HUES6 (cell line): ENCODE results near the gene CCL1.

Experiments
- H3K27ac ChIP-seq: 2 replicates; pipeline ENCODE4 v1.7.0; 2013; ENCODE audit warnings: low read depth, mild to moderate bottlenecking, low read length, inconsistent platforms
- H3K27me3 ChIP-seq: 2 replicates; pipeline ENCODE4 v1.6.1; 2013; ENCODE audit warnings: low read length; ENCODE audit not compliant: control insufficient read depth, insufficient read depth
- H3K36me3 ChIP-seq: 2 replicates; pipeline ENCODE4 v1.6.1; 2013; ENCODE audit warnings: low read length; ENCODE audit not compliant: control insufficient read depth, insufficient read depth
- H3K4me1 ChIP-seq: 2 replicates; pipeline ENCODE4 v1.6.1; 2013; ENCODE audit warnings: low read length; ENCODE audit not compliant: control insufficient read depth, insufficient read depth
- H3K4me3 ChIP-seq: 2 replicates; pipeline ENCODE4 v1.5.1; 2013; ENCODE audit warnings: low read depth, low read length
- H3K9ac ChIP-seq: one replicate; pipeline ENCODE4 v1.6.1; 2013; ENCODE audit warnings: mild to moderate bottlenecking, low read length
- H3K9me3 ChIP-seq: 2 replicates; pipeline ENCODE4 v1.6.1; 2013; ENCODE audit warnings: low read depth, low read length; ENCODE audit not compliant: control insufficient read depth, insufficient read depth

The CCL1 gene

DNA sequence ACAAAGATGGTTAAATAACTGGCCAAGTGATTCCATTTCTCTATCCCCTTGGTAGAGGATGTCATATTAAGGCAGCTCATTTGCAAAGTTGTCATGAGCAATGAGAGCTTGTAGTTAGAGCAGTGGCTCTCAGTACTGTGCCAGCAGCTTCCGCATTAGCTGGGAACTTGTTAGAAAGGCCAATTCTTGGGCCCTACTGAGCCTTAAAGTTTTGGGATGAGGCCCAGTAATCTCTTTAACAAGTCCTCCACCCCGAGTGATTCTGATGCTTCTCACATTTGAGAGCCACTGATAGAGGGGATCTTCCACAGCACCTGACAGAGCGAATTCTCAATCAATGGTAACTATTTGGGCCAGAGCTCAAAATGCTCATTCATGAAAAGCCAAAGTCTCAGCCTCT, 20.2 kb upstream of the CCL1 start:
- no peak overlapping the region for H3K4me3 ChIP-seq
- H3K9me3 ChIP-seq = no peaks in the 10 kb centered on the region
- no peaks in the 10 kb centered on the region for H3K36me3 ChIP-seq
- H3K9ac ChIP-seq = no peak overlapping the region
- peaks cover 7% of the 10 kb centered on the region; the same call in 1 of the 2 replicates for H3K4me1 ChIP-seq
- H3K27me3 ChIP-seq = no peaks in the 10 kb centered on the region
- no peak overlapping the region for H3K27ac ChIP-seq

DNA sequence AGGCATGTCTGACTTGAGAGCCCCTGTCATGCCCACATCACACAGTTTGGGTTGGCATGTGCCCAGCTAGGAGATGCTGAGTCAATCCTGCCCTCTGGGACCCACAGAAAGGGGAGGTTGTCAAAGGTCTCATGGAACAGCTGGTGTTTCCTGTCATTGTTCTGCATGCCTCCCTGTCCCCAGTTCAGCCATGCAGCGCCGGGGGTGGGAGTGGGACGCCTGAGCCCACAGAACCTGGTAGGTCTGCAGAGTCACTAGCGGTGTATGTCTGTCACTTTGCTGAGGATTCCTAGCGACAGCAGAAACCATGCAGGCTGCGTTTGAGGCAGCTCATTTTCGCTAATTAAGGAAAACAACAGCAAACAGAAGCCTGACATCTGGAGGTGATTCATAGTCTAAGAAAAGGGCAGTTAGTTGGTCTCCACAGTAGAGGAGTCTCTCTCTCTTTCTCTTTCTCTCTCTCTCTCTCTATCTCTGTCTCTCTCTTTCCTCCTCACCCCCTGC, 19.6 kb upstream of the CCL1 start:
- no peak overlapping the region for H3K27ac ChIP-seq

DNA sequence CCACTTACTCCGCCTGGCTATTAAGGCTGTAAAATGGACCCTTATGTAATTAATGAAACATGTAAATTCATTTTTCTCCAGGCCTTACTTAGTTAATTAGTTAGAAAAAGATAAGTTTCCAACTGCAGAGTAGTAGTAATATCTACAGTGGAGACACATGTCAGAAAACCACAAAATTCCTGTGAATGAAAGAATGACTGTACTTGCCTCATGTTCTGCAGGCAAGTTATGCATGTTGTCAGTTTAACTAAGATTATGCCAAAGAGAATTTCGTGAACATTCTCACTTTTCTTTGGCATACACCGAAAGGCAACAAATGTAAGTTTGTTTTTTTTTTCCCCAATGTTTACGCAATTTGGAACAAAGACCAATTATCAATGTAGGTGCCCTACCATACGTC, 16.8 kb upstream of the CCL1 start:
- Histone ChIP-seq H3K4me3 (no peak overlapping the region), H3K9me3 (no peaks in the 10 kb centered on the region), H3K27me3 (no peaks in the 10 kb centered on the region), H3K4me1 (no peaks in the 10 kb centered on the region), H3K9ac (no peak overlapping the region), H3K36me3 (no peaks in the 10 kb centered on the region), H3K27ac (no peak overlapping the region)

More for the DNA sequence above, 19.6 kb upstream of the CCL1 start:
- no peaks in the 10 kb centered on the region for H3K36me3 ChIP-seq
- H3K9ac ChIP-seq = no peak overlapping the region
- no peaks in the 10 kb centered on the region for H3K9me3 ChIP-seq
- no peaks in the 10 kb centered on the region for H3K27me3 ChIP-seq
- H3K4me3 ChIP-seq = no peak overlapping the region
- H3K4me1 ChIP-seq = peaks cover 7% of the 10 kb centered on the region; the same call in 1 of the 2 replicates

DNA sequence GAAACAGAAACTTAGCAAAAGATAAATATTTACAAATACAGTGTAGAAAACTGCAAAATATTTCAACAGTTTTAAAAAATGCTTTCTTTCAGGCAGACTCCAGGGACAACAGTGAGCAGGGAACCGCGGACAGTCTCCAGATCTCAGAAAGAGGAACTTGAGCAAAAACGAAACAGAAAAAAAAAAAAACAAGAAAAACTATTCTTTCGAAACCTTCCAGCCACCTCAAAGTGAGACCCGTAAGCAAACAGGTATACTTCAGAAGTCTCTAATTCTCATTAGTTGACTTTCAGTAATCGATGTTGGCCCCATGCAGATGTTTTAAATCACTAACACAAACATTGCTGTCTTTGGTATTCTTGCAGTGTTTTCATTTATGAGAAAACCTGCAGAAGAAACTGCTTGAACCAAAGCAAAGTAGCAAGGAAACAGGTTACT, 15.7 kb upstream of the CCL1 start:
- Histone ChIP-seq H3K9me3 (no peaks in the 10 kb centered on the region), H3K4me1 (no peaks in the 10 kb centered on the region), H3K27ac (no peak overlapping the region), H3K9ac (no peak overlapping the region), H3K27me3 (no peaks in the 10 kb centered on the region), H3K36me3 (no peaks in the 10 kb centered on the region), H3K4me3 (no peak overlapping the region)

DNA sequence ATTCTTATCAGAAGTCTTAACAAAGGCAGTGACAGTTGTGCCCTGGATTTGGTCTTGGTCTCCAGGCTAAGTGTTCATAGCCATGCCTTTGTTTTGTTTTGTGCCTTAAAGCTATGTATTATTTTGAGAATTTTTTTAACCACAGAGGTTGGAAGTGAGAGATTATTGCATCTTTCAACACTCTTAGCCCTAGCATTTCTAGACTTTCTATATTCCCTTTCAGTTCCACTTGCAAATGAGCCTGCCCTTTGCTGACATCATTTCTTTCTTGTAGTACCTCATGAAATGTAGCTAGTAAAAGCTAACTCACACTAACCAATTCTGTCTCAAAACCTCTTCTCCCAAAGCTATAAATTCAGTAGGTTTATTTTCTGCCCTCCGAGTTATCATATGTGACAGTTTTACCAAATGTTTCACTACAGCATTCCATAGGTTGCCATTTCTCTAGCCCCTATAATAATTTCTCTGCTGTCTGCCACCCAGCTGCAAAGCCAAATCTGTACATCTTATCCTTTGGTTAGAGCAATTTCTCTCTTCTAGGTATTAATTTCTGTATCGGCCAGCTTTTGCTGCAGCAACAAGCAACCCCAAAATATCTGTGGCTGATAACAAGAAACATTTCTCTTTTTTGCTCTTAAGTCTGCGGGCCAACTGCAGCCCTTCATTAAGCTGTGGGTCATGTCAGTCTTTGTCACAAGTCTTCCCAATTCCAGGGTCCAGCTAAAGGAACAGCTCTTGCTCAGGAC, 14.2 kb upstream of the CCL1 start:
- Histone ChIP-seq H3K4me1 (no peaks in the 10 kb centered on the region), H3K27ac (no peak overlapping the region), H3K9ac (no peak overlapping the region), H3K4me3 (no peak overlapping the region), H3K36me3 (no peaks in the 10 kb centered on the region), H3K9me3 (no peaks in the 10 kb centered on the region), H3K27me3 (no peaks in the 10 kb centered on the region)

DNA sequence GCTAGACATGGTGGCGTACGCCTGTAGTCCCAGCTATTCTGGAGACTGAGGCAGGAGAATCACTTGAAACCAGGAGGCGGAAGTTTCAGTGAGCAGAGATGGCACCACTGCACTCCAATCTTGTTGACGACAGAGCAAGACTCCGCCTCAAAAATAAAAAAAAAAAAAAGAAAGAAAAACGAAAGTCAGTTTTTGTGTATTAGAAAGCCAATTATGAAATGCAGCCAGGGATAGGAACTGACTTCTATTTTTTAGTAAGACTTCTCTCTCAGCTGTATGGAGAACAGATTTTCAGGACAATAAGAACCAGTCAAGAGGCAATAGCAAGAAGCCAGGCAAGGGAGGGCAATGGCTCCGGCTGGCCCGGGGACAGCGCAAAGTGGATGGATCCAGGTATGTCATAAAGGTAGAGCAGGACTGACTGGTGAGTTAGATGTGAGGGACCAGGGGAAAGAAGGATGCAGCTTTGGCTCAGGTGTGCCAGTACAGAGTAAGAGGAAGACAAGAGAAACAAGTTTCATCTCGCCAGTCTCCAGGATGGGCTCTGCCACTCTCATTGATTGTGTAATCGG, 12.5 kb upstream of the CCL1 start:
- no peaks in the 10 kb centered on the region for H3K9me3 ChIP-seq
- no peaks in the 10 kb centered on the region for H3K36me3 ChIP-seq
- no peak overlapping the region for H3K4me3 ChIP-seq
- no peak overlapping the region for H3K27ac ChIP-seq
- H3K27me3 ChIP-seq = no peaks in the 10 kb centered on the region
- H3K9ac ChIP-seq = no peak overlapping the region
- no peaks in the 10 kb centered on the region for H3K4me1 ChIP-seq

DNA sequence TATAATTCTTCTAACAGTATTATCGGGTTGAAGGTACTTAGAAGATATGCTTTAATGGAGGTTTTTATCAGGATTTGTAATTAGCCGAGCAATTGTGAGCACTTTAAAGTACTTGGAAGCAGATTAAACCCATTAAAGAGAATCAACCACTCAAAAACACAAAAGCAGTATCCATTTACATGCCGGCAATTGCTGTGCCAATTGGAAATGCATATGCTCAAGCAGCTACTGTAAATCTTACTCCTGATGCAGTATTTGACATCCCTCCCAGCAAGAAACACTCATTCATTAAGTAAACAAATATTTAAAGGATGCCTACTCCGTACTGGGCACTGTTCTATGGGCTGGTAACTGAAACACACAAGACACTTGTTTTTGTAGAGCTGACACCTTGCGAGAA, 11.4 kb upstream of the CCL1 start:
- Histone ChIP-seq H3K27ac (no peak overlapping the region), H3K36me3 (no peaks in the 10 kb centered on the region), H3K4me1 (no peaks in the 10 kb centered on the region), H3K4me3 (no peak overlapping the region), H3K27me3 (no peaks in the 10 kb centered on the region), H3K9ac (no peak overlapping the region), H3K9me3 (no peaks in the 10 kb centered on the region)

DNA sequence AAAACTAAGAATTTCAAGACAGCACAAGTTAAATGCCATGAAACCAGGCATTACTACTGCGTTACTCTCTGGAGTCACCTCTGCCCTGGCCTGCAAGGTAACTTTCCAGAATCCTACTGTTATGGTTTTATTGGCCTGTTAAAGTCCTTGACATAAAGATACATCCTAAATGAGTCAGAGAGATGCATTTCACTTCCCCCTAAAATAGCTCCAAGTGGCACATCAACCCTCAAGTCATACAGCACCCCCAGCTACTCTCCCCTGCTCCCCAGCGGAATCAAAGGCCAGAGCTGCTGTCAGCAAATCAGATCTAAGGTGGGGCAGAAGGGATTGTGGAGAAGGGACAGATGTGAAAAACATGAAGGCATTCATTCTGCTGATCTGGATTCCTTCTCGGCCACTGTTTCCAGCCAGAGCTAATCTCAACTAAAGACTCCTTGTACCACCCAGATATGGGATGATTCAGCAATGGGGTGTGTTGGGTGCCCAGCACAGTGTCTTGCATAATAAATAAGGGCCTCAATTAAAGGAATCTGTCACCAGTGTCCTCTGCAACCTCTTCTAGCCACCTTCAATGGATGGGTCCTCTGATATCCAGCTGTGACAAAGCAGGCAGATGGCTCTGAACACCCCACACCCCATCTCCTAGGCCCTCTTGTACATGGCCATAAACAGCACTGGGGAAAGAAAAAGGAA, 8.5 kb upstream of the CCL1 start:
- H3K4me3 ChIP-seq = no peak overlapping the region
- no peak overlapping the region for H3K27ac ChIP-seq
- no peaks in the 10 kb centered on the region for H3K4me1 ChIP-seq
- no peaks in the 10 kb centered on the region for H3K36me3 ChIP-seq
- no peaks in the 10 kb centered on the region for H3K27me3 ChIP-seq
- no peaks in the 10 kb centered on the region for H3K9me3 ChIP-seq
- no peak overlapping the region for H3K9ac ChIP-seq

DNA sequence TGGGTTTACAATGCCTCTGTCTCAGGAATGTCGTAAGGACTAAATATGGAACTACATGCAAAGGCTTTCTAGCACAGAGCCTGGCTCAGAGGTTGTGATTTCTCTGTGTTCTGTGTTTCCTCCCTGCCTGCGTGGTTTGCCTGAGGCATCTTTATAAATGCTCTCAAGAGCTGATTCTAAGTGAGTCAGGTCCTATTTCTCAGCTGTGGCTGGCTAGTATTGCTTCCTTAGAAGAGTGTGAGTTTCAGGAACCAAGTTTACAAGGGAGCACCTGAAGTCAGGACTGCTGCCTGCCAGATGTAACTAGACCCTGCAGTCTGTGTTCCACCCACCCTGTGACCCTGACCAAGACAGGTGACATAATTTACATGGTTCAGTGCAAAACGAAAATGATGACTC, 8.0 kb upstream of the CCL1 start:
- Histone ChIP-seq H3K27ac (no peak overlapping the region), H3K27me3 (no peaks in the 10 kb centered on the region), H3K4me3 (no peak overlapping the region), H3K9me3 (no peaks in the 10 kb centered on the region), H3K36me3 (no peaks in the 10 kb centered on the region), H3K9ac (no peak overlapping the region), H3K4me1 (no peaks in the 10 kb centered on the region)

DNA sequence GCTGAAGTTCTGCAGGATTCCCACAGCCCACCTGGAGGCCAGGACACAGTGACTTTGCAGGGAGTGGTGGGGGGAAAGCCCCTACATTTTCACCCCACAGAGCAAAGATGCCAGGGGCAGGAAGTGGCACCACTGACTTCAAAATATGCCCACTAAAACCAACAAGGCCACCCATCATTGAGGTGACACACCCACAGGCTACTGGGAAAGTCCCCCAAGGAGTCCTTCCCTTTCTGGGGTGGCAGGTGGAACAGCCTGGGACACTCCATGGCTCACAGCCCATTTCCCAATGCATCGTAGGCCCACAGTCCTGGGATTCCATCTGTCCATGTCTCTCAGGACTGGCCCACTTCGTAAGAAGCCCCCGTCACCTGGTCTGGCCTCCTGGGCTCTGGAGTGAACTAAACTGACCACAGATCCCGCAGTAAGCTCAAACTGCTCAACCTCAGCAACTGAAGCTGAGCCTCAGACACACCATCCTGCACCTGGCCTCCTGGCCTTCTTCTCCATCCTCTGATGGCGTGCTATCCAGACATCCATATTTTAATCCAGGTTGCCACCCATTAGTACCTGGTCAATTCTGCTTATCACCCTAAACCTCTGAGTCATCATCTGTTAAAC, 7.5 kb upstream of the CCL1 start:
- Histone ChIP-seq H3K9ac (no peak overlapping the region), H3K4me1 (no peaks in the 10 kb centered on the region), H3K4me3 (no peak overlapping the region), H3K27me3 (no peaks in the 10 kb centered on the region), H3K36me3 (no peaks in the 10 kb centered on the region), H3K9me3 (no peaks in the 10 kb centered on the region), H3K27ac (no peak overlapping the region)

DNA sequence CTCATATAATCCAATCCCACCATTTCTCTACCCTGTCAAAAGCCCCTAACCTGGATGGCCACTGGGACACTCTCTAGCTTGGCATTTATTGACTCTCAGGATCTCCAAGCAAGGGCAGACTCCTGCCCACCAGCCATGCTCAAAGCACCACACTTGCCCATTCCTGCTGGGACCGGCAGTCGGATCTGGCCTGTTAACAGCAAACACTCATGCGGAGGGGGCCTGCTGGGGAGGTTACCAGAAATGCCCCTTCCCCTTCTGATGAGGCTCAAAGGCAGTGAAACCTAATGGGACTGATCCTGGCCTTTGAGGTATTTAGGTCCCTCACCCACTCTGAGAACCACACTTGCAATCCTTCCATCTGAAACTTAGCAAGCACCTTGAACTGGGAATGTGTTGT, 6.5 kb upstream of the CCL1 start:
- Histone ChIP-seq H3K36me3 (no peaks in the 10 kb centered on the region), H3K9me3 (no peaks in the 10 kb centered on the region), H3K4me3 (no peak overlapping the region), H3K27me3 (no peaks in the 10 kb centered on the region), H3K4me1 (no peaks in the 10 kb centered on the region), H3K27ac (no peak overlapping the region), H3K9ac (no peak overlapping the region)
